AG04450 (cell line): Measurements from ENCODE around the gene CHRM5. TPM values are rescaled to one million over a fixed set of nuclear protein-coding genes. Genes with fewer than 3 reads are reported as not detected.

Experiments used
- CTCF ChIA-PET: fragments of 300-600, 350-600 bp; formaldehyde crosslinking; extraction: SDS; loops from one replicate; lab custom pipeline; 2022; ENCODE audit warnings: antibody characterized with exemption, inconsistent platforms; lab: Charles Lee
- POLR2A ChIA-PET: fragments of 350-600 bp; formaldehyde crosslinking; extraction: SDS; loops from one replicate; lab custom pipeline; 2021; ENCODE audit warnings: antibody characterized with exemption, inconsistent platforms; lab: Yijun Ruan, JAX
- DNase-seq: peaks from one replicate; pipeline ENCODE4 v3.0.0-alpha.2; 2011; ENCODE audit warnings: low read depth, low spot score
- H3K27ac ChIP-seq: one replicate; pipeline ENCODE4 v1.5.1; 2012; ENCODE audit warnings: low read depth, low read length, control low read depth
- H3K27me3 ChIP-seq: one replicate; pipeline ENCODE4 v1.6.0; 2012; ENCODE audit warnings: low read length; ENCODE audit not compliant: control insufficient read depth, insufficient read depth
- H3K4me3 ChIP-seq: 2 replicates; pipeline ENCODE4 v1.5.1; 2011; ENCODE audit warnings: mild to moderate bottlenecking, low read depth, low read length, control low read depth
- H3K9me3 ChIP-seq: 2 replicates; pipeline ENCODE4 v1.5.1; 2012; ENCODE audit warnings: low read length; ENCODE audit not compliant: control insufficient read depth, insufficient read depth
- polyA plus RNA-seq: library from polyadenylated mRNA; depleted of rRNA; stranded (reverse); fragments of >200 nt; gene quantifications from 2 replicates; pipeline ENCODE4 v1.2.3, GENCODE V29; 2011
- TF ChIP-seq, protein P1 (sequence below): IDR thresholded peaks from 2 replicates; pipeline ENCODE4 v1.5.1; 2011; ENCODE audit warnings: low read depth, low read length, control low read depth, inconsistent platforms

CHRM5 gene
- polyA plus RNA-seq, 1 experiment: 0.02 TPM

DNA sequence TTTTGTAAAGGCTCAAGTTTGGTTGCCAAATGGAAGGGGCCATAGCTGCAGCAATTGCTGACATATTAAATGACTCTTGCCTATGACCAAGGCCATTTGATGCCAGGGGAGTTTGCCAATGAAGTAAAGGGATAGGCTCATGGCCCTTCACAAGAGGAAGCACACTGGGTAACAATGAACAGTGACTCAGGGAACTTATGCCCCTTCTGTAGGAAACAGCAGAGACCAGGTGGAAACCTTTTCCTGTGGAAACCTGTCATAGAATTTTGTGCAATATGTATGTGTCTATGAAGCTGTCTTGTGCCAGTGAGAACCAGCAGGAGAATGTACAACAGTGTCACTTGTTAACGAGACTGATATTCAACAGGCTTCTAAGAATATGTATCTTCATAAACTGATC is 96.1 kb downstream of the CHRM5 start:
- DNase-seq: no peak
- H3K27me3 ChIP-seq: no peaks in the 10 kb centered on the region
- H3K4me3 ChIP-seq: no peak overlapping the region
- H3K9me3 ChIP-seq: no peaks in the 10 kb centered on the region
- ChIA-PET CTCF (interaction anchor here (1.5 to 1.9 kb wide), 2 partner anchors 13 to 145 kb away, joined by 3 to 5 read pairs; partner anchors contain the start of gene KATNBL1), POLR2A (no interaction called here)
- TF ChIP-seq, protein P1, sequence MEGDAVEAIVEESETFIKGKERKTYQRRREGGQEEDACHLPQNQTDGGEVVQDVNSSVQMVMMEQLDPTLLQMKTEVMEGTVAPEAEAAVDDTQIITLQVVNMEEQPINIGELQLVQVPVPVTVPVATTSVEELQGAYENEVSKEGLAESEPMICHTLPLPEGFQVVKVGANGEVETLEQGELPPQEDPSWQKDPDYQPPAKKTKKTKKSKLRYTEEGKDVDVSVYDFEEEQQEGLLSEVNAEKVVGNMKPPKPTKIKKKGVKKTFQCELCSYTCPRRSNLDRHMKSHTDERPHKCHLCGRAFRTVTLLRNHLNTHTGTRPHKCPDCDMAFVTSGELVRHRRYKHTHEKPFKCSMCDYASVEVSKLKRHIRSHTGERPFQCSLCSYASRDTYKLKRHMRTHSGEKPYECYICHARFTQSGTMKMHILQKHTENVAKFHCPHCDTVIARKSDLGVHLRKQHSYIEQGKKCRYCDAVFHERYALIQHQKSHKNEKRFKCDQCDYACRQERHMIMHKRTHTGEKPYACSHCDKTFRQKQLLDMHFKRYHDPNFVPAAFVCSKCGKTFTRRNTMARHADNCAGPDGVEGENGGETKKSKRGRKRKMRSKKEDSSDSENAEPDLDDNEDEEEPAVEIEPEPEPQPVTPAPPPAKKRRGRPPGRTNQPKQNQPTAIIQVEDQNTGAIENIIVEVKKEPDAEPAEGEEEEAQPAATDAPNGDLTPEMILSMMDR: no peak
- H3K27ac ChIP-seq: no peak overlapping the region

DNA sequence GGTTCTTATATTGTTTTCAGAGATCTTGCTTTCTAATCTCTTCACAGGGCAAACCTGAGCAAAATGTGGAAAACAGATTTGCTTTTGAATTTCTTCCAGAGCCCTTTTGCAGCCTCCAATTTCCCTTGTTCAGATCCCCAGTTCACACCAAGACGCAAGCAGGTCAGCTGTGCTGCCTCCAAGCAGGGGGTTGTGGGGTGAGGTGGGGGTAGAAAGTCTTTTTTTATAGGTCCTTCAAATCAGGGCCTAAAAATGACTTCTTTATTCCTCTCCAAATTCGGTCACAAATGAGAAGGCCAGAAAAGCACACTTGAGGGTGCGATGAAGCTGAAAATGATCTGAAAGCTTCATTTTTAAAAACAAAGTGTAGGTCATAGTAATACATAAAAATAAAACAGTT is 97.0 kb downstream of the CHRM5 start:
- CTCF ChIA-PET: interaction anchor here (1.9 kb wide), 1 partner anchor 144 kb away, joined by 5 read pairs; the partner anchor contains the start of gene KATNBL1

DNA sequence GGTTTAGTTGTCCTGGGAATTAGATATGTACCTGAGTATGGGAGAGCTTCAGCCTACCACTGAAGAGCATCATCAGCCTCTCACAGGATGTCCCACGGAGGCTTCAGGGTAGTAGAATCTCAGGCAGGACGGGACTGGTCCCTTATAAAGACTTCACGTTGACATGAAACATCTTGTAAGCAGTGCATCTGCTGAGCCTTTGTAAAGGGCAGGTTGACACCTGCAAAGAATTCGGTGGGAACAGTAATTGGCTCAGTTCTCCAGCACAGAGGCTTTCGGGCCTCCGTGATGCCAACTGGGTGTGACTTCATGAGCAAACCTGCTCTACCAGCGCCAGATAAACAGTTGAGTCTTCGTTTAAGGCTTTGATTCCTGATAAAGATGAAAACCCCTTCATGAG is 97.6 kb downstream of the CHRM5 start:
- DNase-seq: no peak
- CTCF ChIA-PET: interaction anchor here (0.6 kb wide), 1 partner anchor 36 kb away, joined by 3 read pairs; no protein-coding TSS in a partner anchor
- Histone ChIP-seq H3K27me3 (no peaks in the 10 kb centered on the region), H3K27ac (no peak overlapping the region), H3K9me3 (no peaks in the 10 kb centered on the region), H3K4me3 (no peak overlapping the region)
- TF ChIP-seq, protein P1: no peak
- POLR2A ChIA-PET: no interaction called here

More for the DNA sequence above, 97.0 kb downstream of the CHRM5 start:
- TF ChIP-seq, protein P1: no peak
- Histone ChIP-seq H3K9me3 (no peaks in the 10 kb centered on the region), H3K27me3 (no peaks in the 10 kb centered on the region), H3K4me3 (no peak overlapping the region), H3K27ac (no peak overlapping the region)
- no peak for DNase-seq
- POLR2A ChIA-PET: no interaction called here

DNA sequence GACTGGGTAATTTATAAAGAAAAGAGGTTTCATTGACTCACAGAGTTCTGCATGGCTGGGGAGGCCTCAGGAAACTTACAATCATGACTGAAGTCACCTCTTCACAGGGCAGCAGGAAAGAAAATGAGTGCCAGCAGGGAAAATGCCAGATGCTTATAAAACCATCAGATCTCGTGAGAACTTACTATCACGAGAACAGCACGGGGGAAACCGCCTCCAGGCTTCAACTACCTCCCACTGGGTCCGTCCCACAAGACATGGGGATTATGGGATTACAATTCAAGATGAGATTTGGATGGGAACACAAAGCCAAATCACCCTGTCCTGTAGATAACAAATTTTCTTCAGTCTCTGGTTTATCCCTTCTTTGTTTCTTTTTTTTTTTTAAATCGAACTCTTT is 101.7 kb downstream of the CHRM5 start:
- Histone ChIP-seq H3K9me3 (no peaks in the 10 kb centered on the region), H3K27ac (no peak overlapping the region), H3K27me3 (no peaks in the 10 kb centered on the region), H3K4me3 (no peak overlapping the region)
- DNase-seq: no peak
- POLR2A ChIA-PET: no interaction called here
- CTCF ChIA-PET: interaction anchor here (0.6 kb wide), 1 partner anchor 40 kb away, joined by 3 read pairs; no protein-coding TSS in a partner anchor
- TF ChIP-seq, protein P1: no peak

DNA sequence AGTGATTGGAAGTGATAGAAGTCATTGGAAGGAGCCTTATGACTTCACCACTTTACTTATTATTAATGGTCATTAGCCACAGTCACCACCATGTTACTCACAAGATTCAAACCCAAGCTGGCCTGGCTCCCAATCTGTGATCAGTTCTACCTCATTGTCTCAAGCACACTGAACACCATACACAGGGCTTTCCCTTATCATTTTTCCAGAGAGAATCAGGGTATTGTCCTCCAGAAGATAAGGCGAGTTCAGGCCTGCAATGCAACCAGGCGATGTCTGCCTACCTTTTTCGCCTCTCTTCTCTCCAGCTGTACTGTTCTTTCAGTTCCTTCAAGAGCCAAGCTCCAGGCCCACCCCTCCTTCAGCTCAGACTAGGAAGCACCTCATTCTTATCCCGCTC is 108.5 kb downstream of the CHRM5 start:
- Histone ChIP-seq H3K4me3 (no peak overlapping the region), H3K27ac (no peak overlapping the region), H3K9me3 (no peaks in the 10 kb centered on the region), H3K27me3 (no peaks in the 10 kb centered on the region)
- POLR2A ChIA-PET: no interaction called here
- no peak for DNase-seq
- CTCF ChIA-PET: interaction anchor here (1.5 kb wide), 1 partner anchor 14 kb away, joined by 4 read pairs; no protein-coding TSS in a partner anchor
- TF ChIP-seq, protein P1: no peak
